ENCODE data around the gene RAP2A. TPM values are rescaled to one million over a fixed set of nuclear protein-coding genes. Genes with fewer than 3 reads are reported as not detected.
A peak's percentile ranks its signal among the peaks of the same experiment; 100 is the strongest.

Gene RAP2A
- total RNA-seq, 6 experiments from 2014 or later = 7.4 to 16.5 (median 8.8) TPM

GRCh38 chr13:97497400-97497799 is 63.4 kb downstream of the RAP2A start:
- H3K36me3 ChIP-seq = no peaks in the 10 kb centered on the region
- no peaks in the 10 kb centered on the region for H3K27me3 ChIP-seq
- intact Hi-C loops (cut with DNase I) = no loop called here
- H3K4me1 ChIP-seq = peaks cover 0 to under 1% (median 0%) of the 10 kb centered on the region in 4 donors
- no peaks in the 10 kb centered on the region for H3K9me3 ChIP-seq
- ATAC-seq (no peak), DNase-seq (no peak)
- 92% methylated on average over 3 of the region's 3 CpGs for WGBS (ENCODE audit: insufficient coverage, low coverage, low lambda C conversion rate, missing lambda C conversion rate)
- TF ChIP-seq CTCF (IDR thresholded peaks at IDR 0.05) (no peak), POLR2A (IDR thresholded peaks at IDR 0.05) (no peak)
- no peak overlapping the region for H3K4me3 ChIP-seq
- H3K27ac ChIP-seq = no peak overlapping the region

- ATAC-seq (no peak), DNase-seq (no peak)
- H3K4me3 ChIP-seq = no peak overlapping the region
- no peaks in the 10 kb centered on the region for H3K9me3 ChIP-seq
- no peak for TF ChIP-seq POLR2A (IDR thresholded peaks at IDR 0.05)
- no peak for TF ChIP-seq CTCF (IDR thresholded peaks at IDR 0.05)
- no peak overlapping the region for H3K27ac ChIP-seq
- H3K36me3 ChIP-seq = no peaks in the 10 kb centered on the region
- peaks cover 0 to 10% (median 0%) of the 10 kb centered on the region in 4 donors for H3K4me1 ChIP-seq
- no peaks in the 10 kb centered on the region for H3K27me3 ChIP-seq
- intact Hi-C loops (cut with DNase I) = no loop called here
- WGBS (ENCODE audit: insufficient coverage, low coverage, low lambda C conversion rate, missing lambda C conversion rate) = 54% methylated on average over 1 of the region's 1 CpG
Observed at GRCh38 chr13:97498419-97498818, 64.5 kb downstream of the RAP2A start.

- WGBS (ENCODE audit: insufficient coverage, low coverage, low lambda C conversion rate, missing lambda C conversion rate) = 60% methylated on average over 4 of the region's 4 CpGs
- Histone ChIP-seq H3K9me3 (no peaks in the 10 kb centered on the region), H3K27me3 (no peaks in the 10 kb centered on the region), H3K4me3 (no peak overlapping the region), H3K4me1 (peaks cover 0 to 12% (median 0%) of the 10 kb centered on the region in 4 donors), H3K36me3 (no peaks in the 10 kb centered on the region), H3K27ac (no peak overlapping the region)
- DNase-seq (no peak), ATAC-seq (no peak)
- TF ChIP-seq POLR2A (IDR thresholded peaks at IDR 0.05) (no peak), CTCF (IDR thresholded peaks at IDR 0.05) (no peak)
- intact Hi-C loops (cut with DNase I) = no loop called here
Observed at GRCh38 chr13:97499181-97499580, 65.2 kb downstream of the RAP2A start.

GRCh38 chr13:97502181-97502580 is 68.2 kb downstream of the RAP2A start:
- Histone ChIP-seq H3K27me3 (no peaks in the 10 kb centered on the region), H3K4me1 (peaks cover 0 to 12% (median 0%) of the 10 kb centered on the region in 4 donors), H3K27ac (no peak overlapping the region), H3K4me3 (no peak overlapping the region), H3K36me3 (no peaks in the 10 kb centered on the region), H3K9me3 (no peaks in the 10 kb centered on the region)
- peak in 2 of 4 donors; percentile 31 to 57 for ATAC-seq
- intact Hi-C loops (cut with DNase I) = no loop called here
- WGBS (ENCODE audit: insufficient coverage, low coverage, low lambda C conversion rate, missing lambda C conversion rate) = 68% methylated on average over 2 of the region's 4 CpGs
- DNase-seq = no peak
- no peak for TF ChIP-seq CTCF (IDR thresholded peaks at IDR 0.05)
- TF ChIP-seq POLR2A (IDR thresholded peaks at IDR 0.05) = no peak

GRCh38 chr13:97502706-97503105 is 68.7 kb downstream of the RAP2A start:
- Histone ChIP-seq H3K36me3 (no peaks in the 10 kb centered on the region), H3K27ac (no peak overlapping the region), H3K27me3 (no peaks in the 10 kb centered on the region), H3K9me3 (no peaks in the 10 kb centered on the region), H3K4me1 (peaks cover 0 to 12% (median 0%) of the 10 kb centered on the region in 4 donors), H3K4me3 (no peak overlapping the region)
- no peak for DNase-seq
- TF ChIP-seq CTCF (IDR thresholded peaks at IDR 0.05) (no peak), POLR2A (IDR thresholded peaks at IDR 0.05) (no peak)
- WGBS (ENCODE audit: insufficient coverage, low coverage, low lambda C conversion rate, missing lambda C conversion rate) = 10% methylated on average over 1 of the region's 1 CpG
- peak in 2 of 4 donors; percentile 45 to 59 for ATAC-seq
- intact Hi-C loops (cut with DNase I) = no loop called here
